Measurements from ENCODE around the gene SESTD1.
"Not testable (repeated sequence)": the region's sequence is repeated elsewhere in the genome, so short reads cannot be mapped to it uniquely, and the experiment has no call there.

Gene SESTD1

DNA sequence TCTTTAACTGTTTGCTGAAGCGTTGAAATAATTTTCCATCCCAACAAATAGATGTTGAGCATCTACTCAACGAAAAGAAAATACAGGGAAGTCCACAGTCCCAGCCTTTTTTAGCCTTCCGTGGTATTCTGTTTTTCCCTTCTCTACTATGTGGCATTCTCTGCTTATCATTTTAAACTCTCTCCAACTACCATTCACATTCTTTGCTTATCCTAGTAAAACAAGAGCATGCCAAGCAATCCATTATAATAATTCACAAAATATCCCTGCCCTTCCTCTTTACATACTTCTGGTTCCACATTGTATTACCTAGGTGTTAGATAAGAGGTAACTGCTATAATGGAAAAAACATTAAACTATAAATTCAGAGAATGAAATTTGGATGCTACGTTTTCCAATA lies 1.6 kb upstream of the SESTD1 start:
- ATAC-seq = no peak

GRCh38 chr2:179265082-179265510 lies 464 bp upstream of the SESTD1 start:
- no peak for ATAC-seq

GRCh38 chr2:179263446-179264367 lies 925 bp downstream of the SESTD1 start:
- ATAC-seq = peak; percentile 11 to 42

GRCh38 chr2:179263015-179263414 lies 1.6 kb downstream of the SESTD1 start:
- ATAC-seq = no peak

GRCh38 chr2:179262077-179262660 lies 2.5 kb downstream of the SESTD1 start:
- no peak for ATAC-seq

DNA sequence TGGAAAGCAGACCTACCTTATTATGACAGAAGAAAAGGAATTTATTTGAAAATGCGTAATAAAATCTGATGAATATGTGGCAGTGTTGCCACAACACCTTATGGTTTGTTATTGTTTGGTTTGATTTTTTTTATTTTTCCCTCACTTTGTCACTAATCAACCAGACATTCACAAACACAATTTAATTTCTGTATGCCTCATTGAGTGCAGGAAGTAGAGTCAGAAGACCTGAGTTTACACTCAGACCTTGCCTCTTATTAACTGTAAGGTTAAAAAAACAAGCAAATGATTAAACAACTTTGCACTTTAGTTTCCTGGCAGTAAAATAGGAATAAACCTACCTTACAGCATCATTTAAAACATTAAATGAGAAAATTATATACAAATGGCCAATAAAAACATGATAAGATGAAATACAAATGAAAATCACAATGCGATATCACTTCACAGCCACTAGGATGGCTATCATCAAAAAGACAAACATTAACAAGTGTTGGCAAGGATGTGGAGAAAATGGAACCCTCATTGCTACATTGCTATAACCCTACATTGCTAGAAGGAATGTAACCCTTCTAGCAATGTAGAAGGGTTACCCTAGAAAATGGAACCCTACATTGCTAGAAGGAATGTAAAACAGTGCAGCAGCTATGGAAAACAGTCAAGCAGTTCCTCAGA lies 3.3 kb downstream of the SESTD1 start:
- ATAC-seq = no peak

DNA sequence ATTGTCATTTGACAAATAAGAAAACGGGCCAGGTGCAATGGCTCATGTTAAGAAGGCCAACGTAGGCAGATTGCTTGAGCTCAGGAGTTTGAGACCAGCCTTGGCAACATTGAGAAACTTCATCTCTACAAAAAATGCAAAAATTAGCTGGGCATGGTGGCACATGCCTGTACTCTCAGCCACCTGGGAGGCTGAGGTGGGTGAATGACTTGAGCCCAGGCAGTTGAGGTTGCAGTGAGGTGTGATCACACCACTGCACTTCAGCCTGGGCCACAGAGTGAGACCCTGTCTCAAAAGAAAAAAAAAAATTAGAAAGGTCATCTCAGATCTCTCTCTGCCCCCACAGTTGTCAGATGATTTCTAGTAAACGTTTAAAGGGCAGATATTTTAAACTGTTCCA lies 4.4 kb downstream of the SESTD1 start:
- no peak for ATAC-seq

GRCh38 chr2:179255129-179255528 lies 9.5 kb downstream of the SESTD1 start:
- no peak for ATAC-seq

DNA sequence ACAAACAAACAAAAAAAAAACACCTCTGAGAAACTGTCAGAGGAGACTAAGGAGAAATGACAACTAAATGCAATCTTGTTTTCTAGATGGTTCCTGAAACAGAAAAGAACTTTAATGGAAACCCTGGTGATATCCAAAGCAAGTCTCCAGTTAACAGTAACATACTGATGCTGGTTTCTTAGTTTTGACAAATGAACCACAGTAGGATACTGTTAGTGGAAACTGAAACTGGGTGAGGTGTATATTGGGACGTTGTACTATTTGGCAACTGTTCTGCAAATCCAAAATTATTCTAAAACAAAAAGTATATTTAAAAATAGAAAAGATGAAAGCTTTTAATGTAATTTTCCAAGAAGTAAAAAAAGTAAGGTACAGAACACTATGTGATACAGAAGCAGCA lies 11.4 kb downstream of the SESTD1 start:
- ATAC-seq = peak in 1 of 2 donors; percentile 42

- no peak for ATAC-seq
Measured at GRCh38 chr2:179252423-179252822, 12.2 kb downstream of the SESTD1 start.

- peak; percentile 49 to 66 for ATAC-seq
Measured at GRCh38 chr2:179251870-179252269, 12.8 kb downstream of the SESTD1 start.

GRCh38 chr2:179250848-179251504 lies 13.7 kb downstream of the SESTD1 start:
- ATAC-seq = no peak

GRCh38 chr2:179250095-179250494 lies 14.5 kb downstream of the SESTD1 start:
- ATAC-seq = peak; percentile 78 to 85

- ATAC-seq = no peak
Measured at GRCh38 chr2:179248024-179248348, 16.6 kb downstream of the SESTD1 start.

- ATAC-seq = no peak
Measured at GRCh38 chr2:179247318-179248023, 17.2 kb downstream of the SESTD1 start.

DNA sequence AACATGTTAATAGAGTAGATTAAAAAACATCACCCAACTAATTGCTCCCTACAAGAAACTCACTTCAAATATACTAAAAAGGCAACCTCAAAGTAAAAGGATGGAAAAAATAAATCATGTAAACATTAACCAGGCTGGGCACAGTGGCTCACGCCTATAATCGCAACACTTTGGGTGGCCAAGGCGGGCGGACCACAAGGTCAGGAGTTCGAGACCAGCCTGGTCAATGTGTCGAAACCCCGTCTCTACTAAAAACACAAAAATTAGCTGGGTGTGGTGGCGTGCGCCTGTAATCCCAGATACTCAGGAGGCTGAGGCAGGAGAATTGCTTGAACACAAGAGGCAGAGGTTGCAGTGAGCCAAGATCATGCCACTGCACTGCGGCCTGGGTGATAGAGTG lies 18.8 kb downstream of the SESTD1 start:
- not testable (repeated sequence) for ATAC-seq

DNA sequence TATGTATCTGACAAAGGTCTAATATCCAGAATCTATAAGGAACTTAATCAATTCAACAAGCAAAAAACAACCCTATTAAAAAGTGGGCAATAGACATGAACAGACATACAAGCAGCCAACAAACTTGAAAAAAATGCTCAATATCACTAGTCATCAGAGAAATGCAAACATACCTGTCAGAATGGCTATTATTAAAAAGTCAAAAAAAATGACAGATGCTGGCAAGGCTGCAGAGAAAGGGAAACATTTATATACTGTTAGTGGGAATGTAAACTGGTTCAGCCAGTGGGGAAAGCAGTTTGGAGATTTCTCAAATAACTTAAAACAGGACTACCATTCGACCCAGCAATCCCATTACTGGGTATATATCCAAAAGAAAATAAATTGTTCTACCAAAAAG lies 21.6 kb downstream of the SESTD1 start:
- ATAC-seq = no peak

- no peak for ATAC-seq
Measured at GRCh38 chr2:179240481-179241451, 23.9 kb downstream of the SESTD1 start.

- ATAC-seq = no peak
Measured at GRCh38 chr2:179239838-179240237, 24.8 kb downstream of the SESTD1 start.

DNA sequence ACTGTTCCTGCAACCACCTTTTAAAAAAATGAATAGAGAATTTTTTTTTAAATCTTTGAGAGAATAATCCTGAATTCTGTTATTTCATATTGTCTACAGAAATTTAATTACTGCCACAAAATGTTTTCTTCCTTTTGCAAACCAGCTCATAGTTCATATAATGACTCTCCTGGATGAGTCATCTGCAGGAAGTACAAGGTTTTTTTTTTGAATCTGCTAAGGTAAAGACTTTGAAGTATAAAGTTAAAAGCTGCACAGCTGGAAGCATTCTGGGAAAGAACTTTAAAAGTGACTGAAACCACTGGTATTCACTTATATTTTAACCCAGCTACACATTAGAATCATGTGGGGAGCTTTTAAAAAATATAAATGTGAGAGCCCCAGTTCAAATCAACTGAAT lies 25.4 kb downstream of the SESTD1 start:
- peak; percentile 87 to 88 for ATAC-seq

- ATAC-seq = no peak
Measured at GRCh38 chr2:179238027-179238426, 26.6 kb downstream of the SESTD1 start.
